Frontal cortex (tissue), 4 donors: ENCODE results near the gene ITGAX. TPM values are rescaled to one million over a fixed set of nuclear protein-coding genes. Genes with fewer than 3 reads are reported as not detected.
"Not testable (repeated sequence)": the region's sequence is repeated elsewhere in the genome, so short reads cannot be mapped to it uniquely, and the experiment has no call there.

Source experiments
- DNase-seq, 2 donors: peaks; one replicate each; pipeline ENCODE4 v3.0.0; 2012; ENCODE audit warnings: low spot score in 2 of 2
- FAIRE-seq: peaks from 2 replicates; lab custom pipeline; 2012; peaks lifted over from hg19 to GRCh38; lab: Jason Lieb, UNC
- total RNA-seq: library from RNA; depleted of rRNA; stranded (reverse); fragments of >200 nt; gene quantifications from one replicate; pipeline ENCODE4 v1.2.3, GENCODE V29; 2014
- donor health status: control.
- donor health status: control.
- donor health status: control.

The ITGAX gene
- 0.41 TPM for total RNA-seq

- DNase-seq, result peak in 1 of 2 donors; percentile 48
- FAIRE-seq, result no peak
Observed at GRCh38 chr16:31354394-31355291, at the start of gene ITGAX. Gene ITGAX (plus strand): TSS chr16:31355176. CDS start chr16:31355255, 79 bp downstream.

GRCh38 chr16:31305219-31305618, 49.8 kb upstream of the ITGAX start:
- no peak for DNase-seq
- no peak for FAIRE-seq

DNA sequence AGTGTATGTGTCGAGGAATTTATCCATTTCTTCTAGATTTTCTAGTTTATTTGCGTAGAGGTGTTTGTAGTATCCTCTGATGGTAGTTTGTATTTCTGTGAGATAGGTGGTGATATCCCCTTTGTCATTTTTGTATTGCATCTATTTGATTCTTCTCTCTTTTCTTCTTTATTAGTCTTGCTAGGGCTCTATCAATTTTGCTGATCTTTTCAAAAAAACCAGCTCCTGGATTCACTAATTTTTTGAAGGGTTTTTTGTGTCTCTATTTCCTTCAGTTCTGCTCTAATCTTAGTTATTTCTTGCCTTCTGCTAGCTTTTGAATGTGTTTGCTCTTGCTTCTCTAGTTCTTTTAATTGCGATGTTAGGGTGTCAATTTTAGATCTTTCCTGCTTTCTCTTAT, 46.6 kb upstream of the ITGAX start:
- not testable (repeated sequence) for DNase-seq, FAIRE-seq

- no peak for FAIRE-seq
- no peak for DNase-seq
Observed at GRCh38 chr16:31322500-31322899, 32.5 kb upstream of the ITGAX start.

DNA sequence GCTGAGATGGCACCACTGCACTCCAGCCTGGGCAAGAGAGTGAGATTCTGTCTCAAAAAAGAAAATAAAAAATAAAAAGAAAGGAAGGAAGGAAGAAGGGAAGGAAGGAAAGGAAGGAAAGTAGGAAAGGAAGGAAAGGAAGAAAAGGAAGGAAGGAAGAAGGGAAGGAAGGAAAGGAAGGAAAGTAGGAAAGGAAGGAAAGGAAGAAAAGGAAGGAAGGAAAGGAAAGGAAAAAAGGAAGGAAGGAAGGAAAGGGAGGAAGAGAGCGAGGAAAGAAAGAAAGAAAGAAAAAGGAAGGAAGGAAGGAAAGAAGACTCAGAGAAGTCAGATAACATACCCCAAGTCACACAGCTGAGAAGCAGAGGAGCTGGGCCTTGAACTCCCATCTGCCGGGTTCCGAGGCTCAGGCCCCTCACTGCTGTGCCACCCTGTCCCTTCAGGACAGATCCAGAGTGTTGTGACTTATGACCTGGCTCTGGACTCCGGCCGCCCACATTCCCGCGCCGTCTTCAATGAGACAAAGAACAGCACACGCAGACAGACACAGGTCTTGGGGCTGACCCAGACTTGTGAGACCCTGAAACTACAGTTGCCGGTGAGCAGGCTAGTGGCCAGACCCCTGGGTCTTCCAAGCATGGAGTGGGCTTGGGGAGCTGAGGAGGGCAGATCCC, 30.9 kb upstream of the ITGAX start:
- DNase-seq (no peak), FAIRE-seq (no peak)

GRCh38 chr16:31325171-31325570, 29.8 kb upstream of the ITGAX start:
- DNase-seq (no peak), FAIRE-seq (no peak)

GRCh38 chr16:31327646-31328225, 27.2 kb upstream of the ITGAX start:
- no peak for FAIRE-seq
- no peak for DNase-seq

DNA sequence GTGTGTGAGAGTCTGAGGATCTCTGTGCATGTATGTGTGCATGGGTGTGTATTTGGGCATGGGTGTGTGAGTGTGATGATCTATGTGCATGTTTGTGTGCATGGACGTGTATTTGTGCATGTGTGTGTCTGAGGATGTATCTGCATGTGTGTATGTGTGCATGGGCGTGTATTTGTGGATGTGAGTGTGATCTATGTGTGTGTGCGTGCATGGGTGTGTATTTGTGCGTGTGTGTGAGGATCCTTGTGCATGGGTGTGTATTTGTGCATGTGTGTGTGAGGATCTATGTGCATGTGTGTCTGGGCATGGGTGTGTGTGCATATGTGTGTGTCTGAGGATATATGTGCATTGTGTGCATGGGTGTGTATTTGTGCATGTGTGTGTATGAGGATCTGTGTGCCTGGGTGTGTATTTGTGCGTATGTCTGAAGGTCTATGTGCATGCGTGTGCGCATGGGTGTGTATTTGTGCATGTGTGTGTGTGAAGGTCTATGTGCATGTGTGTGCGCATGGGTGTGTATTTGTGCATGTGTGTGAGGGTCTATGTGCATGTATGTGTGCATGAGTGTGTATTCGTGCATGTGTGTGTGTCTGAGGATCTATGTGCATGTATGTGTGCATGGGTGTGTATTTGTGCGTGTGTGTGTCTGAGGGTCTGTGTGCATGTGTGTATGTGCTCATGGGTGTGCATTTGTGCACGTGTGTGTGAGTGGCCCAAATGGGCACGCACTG, 26.5 kb upstream of the ITGAX start:
- DNase-seq, result no peak
- no peak for FAIRE-seq

DNA sequence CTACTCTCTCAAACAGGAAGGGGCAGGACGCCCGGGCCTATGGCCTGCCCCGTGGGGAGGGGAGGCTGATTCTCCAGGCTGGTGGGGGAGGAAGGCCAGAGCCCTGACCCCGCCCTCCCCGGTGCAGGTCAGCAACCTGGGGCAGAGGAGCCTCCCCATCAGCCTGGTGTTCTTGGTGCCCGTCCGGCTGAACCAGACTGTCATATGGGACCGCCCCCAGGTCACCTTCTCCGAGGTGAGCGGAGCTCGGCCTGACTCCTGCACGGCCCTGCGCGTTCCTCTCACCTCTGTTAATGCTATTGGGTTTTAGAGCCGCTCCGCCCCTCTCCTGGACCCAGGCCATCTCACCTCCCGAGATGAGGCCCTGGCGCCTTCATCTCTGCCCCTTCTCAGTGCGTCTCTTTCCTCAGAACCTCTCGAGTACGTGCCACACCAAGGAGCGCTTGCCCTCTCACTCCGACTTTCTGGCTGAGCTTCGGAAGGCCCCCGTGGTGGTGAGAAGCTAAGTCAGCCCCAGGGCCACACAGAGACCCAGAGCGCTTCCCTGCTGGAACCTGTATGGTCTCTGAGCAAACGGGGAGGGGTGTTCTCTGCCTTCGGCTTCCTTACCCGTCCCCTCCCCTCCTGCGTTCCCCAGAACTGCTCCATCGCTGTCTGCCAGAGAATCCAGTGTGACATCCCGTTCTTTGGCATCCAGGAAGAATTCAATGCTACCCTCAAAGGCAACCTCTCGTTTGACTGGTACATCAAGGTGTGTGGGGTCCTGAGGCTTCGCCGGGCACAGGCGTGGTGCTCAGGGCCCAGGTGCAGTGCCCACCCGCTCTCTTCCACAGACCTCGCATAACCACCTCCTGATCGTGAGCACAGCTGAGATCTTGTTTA, 25.1 kb upstream of the ITGAX start:
- FAIRE-seq, result no peak
- no peak for DNase-seq

DNA sequence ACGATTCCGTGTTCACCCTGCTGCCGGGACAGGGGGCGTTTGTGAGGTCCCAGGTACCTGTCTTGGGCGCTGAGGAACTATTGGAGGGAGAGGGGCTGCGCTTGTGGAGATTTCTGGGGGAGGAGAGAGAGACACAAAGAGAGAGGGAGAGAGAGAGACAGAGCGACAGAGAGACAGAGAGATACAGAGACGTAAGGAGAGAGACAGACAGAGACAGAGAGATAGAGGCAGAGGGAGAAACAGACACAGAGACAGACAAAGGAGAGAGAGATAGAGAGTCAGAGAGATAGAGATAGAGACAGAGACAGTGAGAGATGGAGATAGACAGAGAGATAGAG, 24.5 kb upstream of the ITGAX start:
- DNase-seq, result no peak
- FAIRE-seq, result no peak

GRCh38 chr16:31331141-31331764, 23.7 kb upstream of the ITGAX start:
- FAIRE-seq, result no peak
- DNase-seq, result no peak

DNA sequence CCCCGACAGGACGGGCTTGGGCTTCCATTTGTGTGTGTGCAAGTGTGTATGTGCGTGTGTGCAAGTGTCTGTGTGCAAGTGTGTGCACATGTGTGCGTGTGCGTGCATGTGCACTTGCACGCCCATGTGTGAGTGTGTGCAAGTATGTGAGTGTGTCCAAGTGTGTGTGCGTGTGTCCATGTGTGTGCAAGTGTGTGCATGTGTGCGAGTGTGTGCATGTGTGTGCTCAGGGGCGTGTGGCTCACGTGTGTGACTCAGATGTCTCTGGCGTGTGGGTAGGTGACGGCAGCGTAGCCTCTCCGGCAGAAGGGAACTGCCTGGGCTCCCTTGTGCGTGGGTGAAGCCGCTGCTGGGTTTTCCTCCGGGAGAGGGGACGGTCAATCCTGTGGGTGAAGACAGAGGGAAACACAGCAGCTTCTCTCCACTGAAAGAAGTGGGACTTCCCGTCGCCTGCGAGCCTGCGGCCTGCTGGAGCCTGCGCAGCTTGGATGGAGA, 23.1 kb upstream of the ITGAX start:
- FAIRE-seq (no peak), DNase-seq (peak in 1 of 2 donors; percentile 54)

GRCh38 chr16:31332544-31332943, 22.4 kb upstream of the ITGAX start:
- no peak for FAIRE-seq
- DNase-seq, result no peak

GRCh38 chr16:31333686-31334649, 21.0 kb upstream of the ITGAX start:
- DNase-seq, result no peak
- FAIRE-seq, result no peak

DNA sequence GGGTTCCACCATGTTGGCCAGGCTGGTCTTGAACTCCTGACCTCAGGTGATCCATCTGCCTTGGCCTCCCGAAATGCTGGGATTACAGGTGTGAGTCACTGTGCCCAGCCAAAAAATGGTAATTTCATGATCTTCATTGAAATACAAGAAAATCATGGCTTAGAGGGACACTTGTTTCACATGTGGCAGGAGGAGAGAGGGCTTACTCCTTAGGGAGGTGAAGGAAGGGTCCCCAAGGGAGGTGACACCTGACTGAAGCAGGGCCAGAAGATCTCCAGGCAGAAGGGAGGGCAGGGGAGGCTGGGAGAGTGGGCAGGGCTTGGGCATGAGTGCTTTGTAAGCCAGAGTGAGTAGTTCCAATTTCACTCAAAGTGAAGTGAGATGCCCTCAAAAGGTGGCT, 20.0 kb upstream of the ITGAX start:
- FAIRE-seq, result no peak
- no peak for DNase-seq

DNA sequence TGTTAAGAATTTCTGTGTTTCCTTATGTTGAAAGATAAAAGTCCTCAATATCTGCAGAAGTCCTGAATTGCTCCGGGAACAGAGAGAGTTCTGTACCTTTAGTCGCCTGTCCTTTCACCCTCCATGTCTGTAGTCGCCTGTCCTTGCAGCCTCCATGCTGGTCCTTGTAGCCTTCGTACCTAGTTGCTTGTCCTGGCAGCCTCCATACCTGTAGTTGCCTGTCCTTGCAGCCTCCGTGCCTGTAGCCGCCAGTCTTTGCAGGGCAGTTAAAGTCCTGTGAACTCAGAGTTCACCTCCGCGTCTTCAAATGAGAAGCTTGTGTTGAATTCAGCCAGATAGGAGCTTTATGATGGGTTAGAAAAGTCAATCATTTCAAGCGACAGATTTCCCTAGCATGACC, 19.5 kb upstream of the ITGAX start:
- FAIRE-seq (no peak), DNase-seq (no peak)

DNA sequence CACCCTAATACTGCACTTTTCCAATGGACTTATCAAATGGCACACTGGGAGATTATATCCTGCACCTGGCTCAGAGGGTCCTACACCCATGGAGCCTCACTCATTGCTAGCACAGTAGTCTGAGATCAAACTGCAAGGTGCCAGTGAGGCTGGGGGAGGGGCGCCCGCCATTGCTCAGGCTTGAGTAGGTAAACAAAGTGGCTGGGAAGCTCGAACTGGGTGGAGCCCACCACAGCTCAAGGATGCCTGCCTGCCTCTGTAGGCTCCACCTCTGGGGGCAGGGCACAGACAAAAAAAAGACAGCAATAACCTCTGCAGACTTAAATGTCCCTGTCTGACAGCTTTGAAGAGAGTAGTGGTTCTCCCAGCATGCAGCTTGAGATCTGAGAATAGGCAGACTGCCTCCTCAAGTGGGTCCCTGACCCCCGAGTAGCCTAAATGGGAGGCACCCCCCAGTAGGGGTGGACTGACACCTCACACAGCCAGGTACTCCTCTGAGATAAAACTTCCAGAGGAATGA, 16.8 kb upstream of the ITGAX start:
- DNase-seq, FAIRE-seq: not testable (repeated sequence)
